Measurements from ENCODE around the gene XRCC5. TPM values are rescaled to one million over a fixed set of nuclear protein-coding genes. Genes with fewer than 3 reads are reported as not detected.
"Not testable (repeated sequence)": the region's sequence is repeated elsewhere in the genome, so short reads cannot be mapped to it uniquely, and the experiment has no call there.

Gene XRCC5
- total and polyA plus RNA-seq, 8 donors: 212 to 302 (median 262) TPM

GRCh38 chr2:216078776-216079175 is 30.4 kb upstream of the XRCC5 start:
- TF ChIP-seq, protein P1, sequence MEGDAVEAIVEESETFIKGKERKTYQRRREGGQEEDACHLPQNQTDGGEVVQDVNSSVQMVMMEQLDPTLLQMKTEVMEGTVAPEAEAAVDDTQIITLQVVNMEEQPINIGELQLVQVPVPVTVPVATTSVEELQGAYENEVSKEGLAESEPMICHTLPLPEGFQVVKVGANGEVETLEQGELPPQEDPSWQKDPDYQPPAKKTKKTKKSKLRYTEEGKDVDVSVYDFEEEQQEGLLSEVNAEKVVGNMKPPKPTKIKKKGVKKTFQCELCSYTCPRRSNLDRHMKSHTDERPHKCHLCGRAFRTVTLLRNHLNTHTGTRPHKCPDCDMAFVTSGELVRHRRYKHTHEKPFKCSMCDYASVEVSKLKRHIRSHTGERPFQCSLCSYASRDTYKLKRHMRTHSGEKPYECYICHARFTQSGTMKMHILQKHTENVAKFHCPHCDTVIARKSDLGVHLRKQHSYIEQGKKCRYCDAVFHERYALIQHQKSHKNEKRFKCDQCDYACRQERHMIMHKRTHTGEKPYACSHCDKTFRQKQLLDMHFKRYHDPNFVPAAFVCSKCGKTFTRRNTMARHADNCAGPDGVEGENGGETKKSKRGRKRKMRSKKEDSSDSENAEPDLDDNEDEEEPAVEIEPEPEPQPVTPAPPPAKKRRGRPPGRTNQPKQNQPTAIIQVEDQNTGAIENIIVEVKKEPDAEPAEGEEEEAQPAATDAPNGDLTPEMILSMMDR (IDR thresholded peaks at IDR 0.05): no peak
- Histone ChIP-seq H3K27me3 (no peaks in the 10 kb centered on the region), H3K4me1 (peaks cover 0 to 46% of the 10 kb centered on the region in 2 donors), H3K36me3 (no peaks in the 10 kb centered on the region), H3K4me3 (no peak overlapping the region), H3K27ac (peak overlapping the region in 1 of 2 donors; percentile 49), H3K9me3 (no peaks in the 10 kb centered on the region)
- ATAC-seq: no peak
- intact Hi-C loops (cut with DNase I): no loop called here
- no peak for DNase-seq

GRCh38 chr2:216080048-216080447 is 29.1 kb upstream of the XRCC5 start:
- H3K27me3 ChIP-seq; H3K36me3 ChIP-seq; H3K9me3 ChIP-seq; H3K27ac ChIP-seq; H3K4me3 ChIP-seq; ATAC-seq; DNase-seq; intact Hi-C loops (cut with DNase I): not testable (repeated sequence)
- H3K4me1 ChIP-seq: peaks cover 0 to 46% of the 10 kb centered on the region in 2 donors

DNA sequence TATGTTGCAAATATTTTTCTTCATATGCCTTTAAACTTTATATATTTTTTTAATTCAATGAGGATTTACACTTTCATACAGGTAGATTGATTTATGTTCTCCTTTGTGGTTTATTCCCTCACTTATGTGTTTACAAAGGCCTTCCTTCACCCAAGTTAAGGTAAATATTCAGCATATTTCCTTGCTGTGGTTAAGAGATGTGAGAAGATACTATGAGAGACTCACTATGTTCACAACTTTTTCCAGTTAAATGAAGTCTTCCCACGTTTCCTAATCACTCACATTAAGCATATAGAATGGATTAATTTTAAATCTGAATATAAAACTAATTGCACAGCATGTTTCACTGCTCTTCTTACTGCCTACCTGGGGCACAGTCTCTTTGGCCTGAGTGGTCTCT is 28.1 kb upstream of the XRCC5 start:
- TF ChIP-seq, protein P1 (IDR thresholded peaks at IDR 0.05): no peak
- Histone ChIP-seq H3K9me3 (no peaks in the 10 kb centered on the region), H3K27ac (peak overlapping the region in 1 of 2 donors; percentile 81), H3K36me3 (no peaks in the 10 kb centered on the region), H3K4me3 (peak overlapping the region; percentile 55 to 63), H3K27me3 (no peaks in the 10 kb centered on the region), H3K4me1 (peaks cover 0 to 46% of the 10 kb centered on the region in 2 donors)
- DNase-seq: no peak
- ATAC-seq: peak; percentile 3
- intact Hi-C loops (cut with DNase I): no loop called here

GRCh38 chr2:216081487-216082116 is 27.5 kb upstream of the XRCC5 start, which contains the start of the genes PECR and TMEM169:
Gene PECR (minus strand): TSS chr2:216081809. CDS start chr2:216081741, 68 bp downstream.
Gene TMEM169 (plus strand): TSS chr2:216081919. CDS start chr2:216095964, 14,045 bp downstream.
- H3K4me3 ChIP-seq: peak within 1 kb of the TSS; percentile 55 to 63
- H3K27ac ChIP-seq: peak within 1 kb of the TSS in 1 of 2 donors; percentile 81
- intact Hi-C loops (cut with DNase I): no loop called here
- ATAC-seq (peak; percentile 99), DNase-seq (peak; percentile 46 to 98 (median 80))
- H3K27me3 ChIP-seq: no peaks in the 10 kb centered on the region
- H3K36me3 ChIP-seq: no peaks in the 10 kb centered on the region
- peaks cover 0 to 46% of the 10 kb centered on the region in 2 donors for H3K4me1 ChIP-seq
- TF ChIP-seq, protein P1 (IDR thresholded peaks at IDR 0.05): no peak
- H3K9me3 ChIP-seq: no peaks in the 10 kb centered on the region

DNA sequence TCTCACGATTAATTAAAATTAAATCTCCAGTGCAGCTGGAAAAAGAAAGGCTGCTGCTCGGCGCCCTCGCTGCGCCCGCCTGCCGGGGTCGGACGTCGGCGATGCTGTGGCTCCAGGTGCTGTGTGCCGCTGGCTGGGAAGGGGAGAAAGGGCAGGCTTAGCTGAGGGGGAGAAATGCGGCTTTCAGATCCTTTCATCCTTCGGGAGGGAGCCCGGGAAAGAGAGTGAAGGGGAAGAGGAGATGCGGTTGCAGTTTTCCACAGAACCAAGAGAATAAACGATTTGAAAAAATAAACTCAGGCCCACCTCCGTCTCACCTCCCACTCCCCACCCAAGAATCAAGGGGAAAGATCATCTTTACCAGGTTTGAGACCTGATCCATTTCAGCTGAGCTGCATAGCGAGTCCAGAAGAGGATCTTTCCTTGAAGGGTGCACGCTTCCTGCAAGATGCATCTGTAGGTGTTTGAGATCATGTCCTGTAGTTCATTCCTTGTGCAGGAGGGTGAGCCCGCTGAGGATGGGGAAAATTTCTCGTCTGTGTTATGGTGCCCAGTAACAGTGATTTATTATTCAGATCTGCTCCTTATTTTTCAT is 26.9 kb upstream of the XRCC5 start:
- H3K4me3 ChIP-seq: peak overlapping the region; percentile 55 to 63
- H3K4me1 ChIP-seq: peaks cover 0 to 46% of the 10 kb centered on the region in 2 donors
- H3K9me3 ChIP-seq: no peaks in the 10 kb centered on the region
- no peaks in the 10 kb centered on the region for H3K36me3 ChIP-seq
- DNase-seq (peak in 1 of 4 donors; percentile 77), ATAC-seq (peak; percentile 21)
- intact Hi-C loops (cut with DNase I): no loop called here
- H3K27ac ChIP-seq: peak overlapping the region in 1 of 2 donors; percentile 81
- TF ChIP-seq, protein P1 (IDR thresholded peaks at IDR 0.05): no peak
- no peaks in the 10 kb centered on the region for H3K27me3 ChIP-seq
